Neural cell (in vitro differentiated cells): ENCODE results near the gene ZFPL1. TPM values are rescaled to one million over a fixed set of nuclear protein-coding genes. Genes with fewer than 3 reads are reported as not detected.

ENCODE experiments used
- H2AFZ ChIP-seq: fragments of 200-600, 300-800 bp; sonication (generic), shearing (Covaris generic); 2 replicates; pipeline ENCODE4 v1.6.0; 2014; ENCODE audit warnings: low read depth, mild to moderate bottlenecking, antibody characterized with exemption, low read length, moderate library complexity
- H3F3A ChIP-seq: fragments of 200-600 bp; shearing (Covaris generic); 2 replicates; pipeline ENCODE4 v1.6.1; 2016; ENCODE audit warnings: mild to moderate bottlenecking, moderate library complexity, mixed read lengths, antibody characterized with exemption, low read length; ENCODE audit not compliant: insufficient read depth, poor library complexity, severe bottlenecking
- H3K27ac ChIP-seq: fragments of 200-600, 300-800 bp; sonication (generic), shearing (Covaris generic); 2 replicates; pipeline ENCODE4 v1.5.1; 2014; ENCODE audit warnings: mild to moderate bottlenecking, low read length, moderate library complexity
- H3K27me3 ChIP-seq: fragments of 300-800, 200-600 bp; sonication (generic), shearing (Covaris generic); 2 replicates; pipeline ENCODE4 v1.6.0; 2014; ENCODE audit warnings: mild to moderate bottlenecking, low read depth, low read length, moderate library complexity; ENCODE audit not compliant: insufficient read depth
- H3K36me3 ChIP-seq: fragments of 300-800, 200-600 bp; sonication (generic), shearing (Covaris generic); 2 replicates; pipeline ENCODE4 v1.5.1; 2014; ENCODE audit warnings: mild to moderate bottlenecking, antibody characterized with exemption, low read length, moderate library complexity; ENCODE audit not compliant: insufficient read depth
- H3K4me2 ChIP-seq: fragments of 300-800, 200-600 bp; sonication (generic), shearing (Covaris generic); 2 replicates; pipeline ENCODE4 v1.6.0; 2014; ENCODE audit warnings: mild to moderate bottlenecking, low read length
- H3K4me3 ChIP-seq: fragments of 300-800, 200-600 bp; sonication (generic), shearing (Covaris generic); 2 replicates; pipeline ENCODE4 v1.5.1; 2014; ENCODE audit warnings: mild to moderate bottlenecking, low read length, moderate library complexity
- H3K79me2 ChIP-seq: fragments of 200-600 bp; shearing (Covaris generic); replicated peaks from 2 replicates; pipeline ENCODE4 v1.6.0; 2014; ENCODE audit warnings: mild to moderate bottlenecking, low read length, moderate library complexity; ENCODE audit not compliant: insufficient read depth
- H3K9ac ChIP-seq: fragments of 300-800, 200-600 bp; sonication (generic), shearing (Covaris generic); 2 replicates; pipeline ENCODE4 v1.6.1; 2016; ENCODE audit warnings: mild to moderate bottlenecking, low read length, mixed read lengths
- H3K9me2 ChIP-seq: fragments of 200-600 bp; shearing (Covaris generic); 2 replicates; pipeline ENCODE4 v1.6.1; 2016; ENCODE audit warnings: mild to moderate bottlenecking, low read length, mixed read lengths; ENCODE audit not compliant: insufficient read depth
- H3K9me3 ChIP-seq: fragments of 200-600, 300-800 bp; sonication (generic), shearing (Covaris generic); 2 replicates; pipeline ENCODE4 v1.6.1; 2016; ENCODE audit warnings: mild to moderate bottlenecking, mixed run types, low read length, moderate library complexity, mixed read lengths
- H4K20me1 ChIP-seq: fragments of 200-600 bp; shearing (Covaris generic); 2 replicates; pipeline ENCODE4 v1.6.1; 2016; ENCODE audit warnings: mild to moderate bottlenecking, mixed run types; ENCODE audit not compliant: insufficient read depth
- EP300 ChIP-seq: fragments of 450-650 bp; conservative IDR thresholded peaks from 2 replicates; pipeline ENCODE4 v1.6.1; 2014; ENCODE audit warnings: antibody characterized with exemption, mild to moderate bottlenecking, moderate library complexity; ENCODE audit not compliant: poor library complexity, severe bottlenecking
- EZH2 ChIP-seq: fragments of 200-600, 300-800 bp; shearing (Covaris generic), sonication (generic); IDR thresholded peaks from 2 replicates; pipeline ENCODE4 v1.6.1; 2014; ENCODE audit warnings: antibody characterized with exemption, low read length, borderline replicate concordance, mild to moderate bottlenecking; ENCODE audit not compliant: insufficient read depth, poor library complexity, severe bottlenecking
- MXI1 ChIP-seq: fragments of 450-650 bp; conservative IDR thresholded peaks from 2 replicates; pipeline ENCODE4 v1.6.1; 2014; ENCODE audit warnings: antibody characterized with exemption, mild to moderate bottlenecking; ENCODE audit not compliant: poor library complexity, severe bottlenecking
- POLR2AphosphoS5 ChIP-seq: IDR thresholded peaks from 2 replicates; pipeline ENCODE4 v1.6.1; 2012
- RAD21 ChIP-seq: fragments of 450-650 bp; conservative IDR thresholded peaks from 2 replicates; pipeline ENCODE4 v1.6.1; 2014; ENCODE audit warnings: antibody characterized with exemption, mild to moderate bottlenecking, moderate library complexity
- SMC3 ChIP-seq: fragments of 450-650 bp; conservative IDR thresholded peaks from 2 replicates; pipeline ENCODE4 v1.6.1; 2014; ENCODE audit warnings: antibody characterized with exemption, mild to moderate bottlenecking, moderate library complexity; ENCODE audit not compliant: poor library complexity
- TAF1 ChIP-seq: IDR thresholded peaks from 2 replicates; pipeline ENCODE4 v1.6.1; 2012; ENCODE audit warnings: low read depth
- polyA plus RNA-seq: library from polyadenylated mRNA; depleted of rRNA; stranded (reverse); fragments of >200 nt; gene quantifications from 2 replicates; pipeline ENCODE4 v1.2.3, GENCODE V29; 2014
- TF ChIP-seq, protein P1 (sequence below): IDR thresholded peaks from 2 replicates; pipeline ENCODE4 v1.6.1; 2012; ENCODE audit warnings: borderline replicate concordance
- TF ChIP-seq, protein P2 (sequence below): fragments of 450-650 bp; IDR thresholded peaks from 2 replicates; pipeline ENCODE4 v1.5.1; 2014; ENCODE audit warnings: antibody characterized with exemption, mild to moderate bottlenecking, moderate library complexity; ENCODE audit not compliant: poor library complexity, severe bottlenecking

Gene ZFPL1
- polyA plus RNA-seq, 1 donor from 2014 or later, result 42.0 TPM

DNA sequence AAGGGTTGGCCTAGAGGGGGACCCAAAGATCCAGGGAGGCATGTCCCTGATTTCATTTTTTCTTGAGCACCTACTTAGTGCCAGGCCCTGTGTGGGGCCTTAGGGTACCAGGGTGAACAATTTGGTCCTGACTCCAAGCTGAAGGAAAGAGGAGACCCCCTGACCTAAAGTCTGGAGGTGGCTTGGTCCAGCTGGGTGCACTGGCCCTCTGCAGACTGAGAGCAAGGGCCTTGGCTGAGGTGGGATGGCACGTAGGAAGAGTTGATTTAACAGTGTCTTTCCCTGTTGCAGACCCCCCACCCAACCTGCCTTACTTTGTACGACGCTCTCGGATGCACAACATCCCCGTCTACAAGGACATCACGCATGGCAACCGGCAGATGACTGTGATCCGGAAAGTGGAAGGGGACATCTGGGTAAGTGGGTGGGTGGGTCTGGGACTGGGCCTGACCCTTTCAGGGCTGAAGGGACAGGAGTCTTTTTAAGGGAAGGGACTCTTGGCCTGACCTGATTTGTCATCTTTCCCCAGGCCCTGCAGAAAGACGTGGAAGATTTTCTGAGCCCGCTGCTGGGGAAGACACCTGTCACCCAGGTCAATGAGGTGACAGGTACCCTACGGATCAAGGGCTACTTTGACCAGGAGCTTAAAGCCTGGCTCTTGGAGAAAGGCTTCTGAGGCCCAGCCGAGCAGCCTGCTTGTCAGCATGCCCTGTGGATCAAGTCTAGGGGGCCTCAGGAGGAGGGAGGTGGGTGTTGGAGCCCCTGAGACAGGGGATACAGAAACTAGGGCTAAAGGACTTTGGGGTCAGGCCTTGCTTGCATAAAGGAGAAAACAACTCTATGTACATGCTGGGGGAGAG is 41.4 kb downstream of the ZFPL1 start:
- Histone ChIP-seq H3K27ac (no peak overlapping the region), H3K4me2 (no peak overlapping the region), H3K27me3 (no peaks in the 10 kb centered on the region), H3K36me3 (peaks cover 8% of the 10 kb centered on the region), H4K20me1 (no peaks in the 10 kb centered on the region), H3K4me3 (no peak overlapping the region), H3K79me2 (peaks cover 28% of the 10 kb centered on the region), H3K9me2 (no peaks in the 10 kb centered on the region), H3K9ac (no peak overlapping the region), H3F3A (no peaks in the 10 kb centered on the region), H2AFZ (no peak overlapping the region), H3K9me3 (no peaks in the 10 kb centered on the region)
- TF ChIP-seq TAF1 (no peak), EZH2 (no peak), SMC3 (no peak), EP300 (no peak), MXI1 (no peak), POLR2AphosphoS5 (no peak), RAD21 (no peak)
- TF ChIP-seq, protein P1, sequence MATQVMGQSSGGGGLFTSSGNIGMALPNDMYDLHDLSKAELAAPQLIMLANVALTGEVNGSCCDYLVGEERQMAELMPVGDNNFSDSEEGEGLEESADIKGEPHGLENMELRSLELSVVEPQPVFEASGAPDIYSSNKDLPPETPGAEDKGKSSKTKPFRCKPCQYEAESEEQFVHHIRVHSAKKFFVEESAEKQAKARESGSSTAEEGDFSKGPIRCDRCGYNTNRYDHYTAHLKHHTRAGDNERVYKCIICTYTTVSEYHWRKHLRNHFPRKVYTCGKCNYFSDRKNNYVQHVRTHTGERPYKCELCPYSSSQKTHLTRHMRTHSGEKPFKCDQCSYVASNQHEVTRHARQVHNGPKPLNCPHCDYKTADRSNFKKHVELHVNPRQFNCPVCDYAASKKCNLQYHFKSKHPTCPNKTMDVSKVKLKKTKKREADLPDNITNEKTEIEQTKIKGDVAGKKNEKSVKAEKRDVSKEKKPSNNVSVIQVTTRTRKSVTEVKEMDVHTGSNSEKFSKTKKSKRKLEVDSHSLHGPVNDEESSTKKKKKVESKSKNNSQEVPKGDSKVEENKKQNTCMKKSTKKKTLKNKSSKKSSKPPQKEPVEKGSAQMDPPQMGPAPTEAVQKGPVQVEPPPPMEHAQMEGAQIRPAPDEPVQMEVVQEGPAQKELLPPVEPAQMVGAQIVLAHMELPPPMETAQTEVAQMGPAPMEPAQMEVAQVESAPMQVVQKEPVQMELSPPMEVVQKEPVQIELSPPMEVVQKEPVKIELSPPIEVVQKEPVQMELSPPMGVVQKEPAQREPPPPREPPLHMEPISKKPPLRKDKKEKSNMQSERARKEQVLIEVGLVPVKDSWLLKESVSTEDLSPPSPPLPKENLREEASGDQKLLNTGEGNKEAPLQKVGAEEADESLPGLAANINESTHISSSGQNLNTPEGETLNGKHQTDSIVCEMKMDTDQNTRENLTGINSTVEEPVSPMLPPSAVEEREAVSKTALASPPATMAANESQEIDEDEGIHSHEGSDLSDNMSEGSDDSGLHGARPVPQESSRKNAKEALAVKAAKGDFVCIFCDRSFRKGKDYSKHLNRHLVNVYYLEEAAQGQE, result no peak
- TF ChIP-seq, protein P2, sequence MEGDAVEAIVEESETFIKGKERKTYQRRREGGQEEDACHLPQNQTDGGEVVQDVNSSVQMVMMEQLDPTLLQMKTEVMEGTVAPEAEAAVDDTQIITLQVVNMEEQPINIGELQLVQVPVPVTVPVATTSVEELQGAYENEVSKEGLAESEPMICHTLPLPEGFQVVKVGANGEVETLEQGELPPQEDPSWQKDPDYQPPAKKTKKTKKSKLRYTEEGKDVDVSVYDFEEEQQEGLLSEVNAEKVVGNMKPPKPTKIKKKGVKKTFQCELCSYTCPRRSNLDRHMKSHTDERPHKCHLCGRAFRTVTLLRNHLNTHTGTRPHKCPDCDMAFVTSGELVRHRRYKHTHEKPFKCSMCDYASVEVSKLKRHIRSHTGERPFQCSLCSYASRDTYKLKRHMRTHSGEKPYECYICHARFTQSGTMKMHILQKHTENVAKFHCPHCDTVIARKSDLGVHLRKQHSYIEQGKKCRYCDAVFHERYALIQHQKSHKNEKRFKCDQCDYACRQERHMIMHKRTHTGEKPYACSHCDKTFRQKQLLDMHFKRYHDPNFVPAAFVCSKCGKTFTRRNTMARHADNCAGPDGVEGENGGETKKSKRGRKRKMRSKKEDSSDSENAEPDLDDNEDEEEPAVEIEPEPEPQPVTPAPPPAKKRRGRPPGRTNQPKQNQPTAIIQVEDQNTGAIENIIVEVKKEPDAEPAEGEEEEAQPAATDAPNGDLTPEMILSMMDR, result no peak

GRCh38 chr11:65126624-65127274 is 42.7 kb downstream of the ZFPL1 start:
- no peak overlapping the region for H3K27ac ChIP-seq
- H3K79me2 ChIP-seq, result peaks cover 18% of the 10 kb centered on the region
- H3K9me3 ChIP-seq, result no peaks in the 10 kb centered on the region
- no peak for TF ChIP-seq POLR2AphosphoS5
- TF ChIP-seq TAF1, result no peak
- TF ChIP-seq SMC3, result no peak
- TF ChIP-seq, protein P1, result no peak
- no peak overlapping the region for H3K4me2 ChIP-seq
- no peaks in the 10 kb centered on the region for H3K27me3 ChIP-seq
- no peaks in the 10 kb centered on the region for H4K20me1 ChIP-seq
- no peaks in the 10 kb centered on the region for H3K9me2 ChIP-seq
- H3K9ac ChIP-seq, result no peak overlapping the region
- no peak overlapping the region for H3K4me3 ChIP-seq
- no peaks in the 10 kb centered on the region for H3K36me3 ChIP-seq
- H3F3A ChIP-seq, result no peaks in the 10 kb centered on the region
- no peak overlapping the region for H2AFZ ChIP-seq
